T47D (cell line): Measurements from ENCODE around the gene OR10R2.
A peak's percentile ranks its signal among the peaks of the same experiment; 100 is the strongest.

ENCODE experiments used
- DNase-seq, 2 experiments: peaks; one replicate each; pipeline versions ENCODE4 v3.0.0 to v3.0.0-alpha.2; 2011 to 2012; ENCODE audit warnings: low read depth in 1 of 2, low spot score in 1 of 2
- JUND ChIP-seq: IDR thresholded peaks from 2 replicates; pipeline ENCODE4 v1.6.1; 2012; ENCODE audit warnings: low read depth
- in situ Hi-C: cut with HindIII; loops from 2 replicates; pipeline ENCODE4 v1.10.0; 2016; ENCODE audit warnings: low sequenced_read_pairs, low pct_unique_long_range_greater_than_20kb

Gene OR10R2

GRCh38 chr1:158496374-158496773 lies 24.4 kb downstream of the OR10R2 start:
- in situ Hi-C loops = no loop called here
- no peak for TF ChIP-seq JUND
- peak; percentile 16 to 61 for DNase-seq

DNA sequence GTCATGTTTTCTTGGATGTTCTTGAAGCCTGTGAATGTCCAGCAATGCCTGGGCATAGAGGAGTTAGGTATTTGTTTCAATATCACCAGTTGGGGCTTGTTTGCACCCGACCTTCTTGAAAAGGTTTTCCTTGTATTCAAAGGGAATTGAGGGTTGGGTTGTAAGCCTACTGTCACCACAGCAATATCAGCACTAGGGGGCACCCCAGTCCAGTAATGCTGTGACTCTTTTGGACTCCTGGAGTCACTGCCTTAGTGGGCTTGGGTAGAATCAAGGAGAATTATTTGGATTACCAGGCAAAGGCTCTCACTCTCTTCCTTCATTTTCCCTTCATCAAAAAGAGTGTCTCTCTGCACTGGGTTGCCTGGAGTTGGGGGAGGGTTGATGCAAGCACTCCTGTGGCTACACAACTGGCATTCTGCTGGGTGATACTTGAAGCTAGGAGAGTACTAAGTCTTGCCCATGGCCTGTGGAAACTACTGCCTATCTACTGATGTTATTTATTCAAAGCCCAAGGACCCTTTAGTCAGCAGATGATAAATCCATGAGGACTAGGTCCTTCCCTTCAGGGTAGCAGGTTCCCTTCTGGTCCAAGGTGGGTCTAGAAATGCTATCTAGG lies 34.5 kb downstream of the OR10R2 start:
- no peak for TF ChIP-seq JUND
- in situ Hi-C loops = no loop called here
- DNase-seq = peak in 1 of 2 experiments; percentile 63

DNA sequence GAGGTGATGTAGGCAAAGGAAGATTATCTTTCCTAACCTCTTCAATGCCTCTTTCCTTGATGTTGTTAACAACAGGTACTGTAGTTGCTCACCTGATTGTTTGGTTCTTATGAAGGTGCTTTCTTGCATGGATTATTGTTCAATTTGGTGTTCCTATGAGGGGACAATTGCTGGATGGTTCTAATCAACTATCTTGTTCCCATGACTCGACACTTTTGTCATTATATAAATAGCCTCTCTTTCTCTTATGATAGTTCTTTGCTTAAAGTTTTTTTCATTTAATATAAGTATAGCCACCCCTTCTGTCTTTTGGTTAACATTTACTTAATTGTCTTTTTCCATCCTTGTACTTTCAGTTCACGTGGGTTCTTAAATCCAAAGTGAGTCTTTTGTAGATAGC lies 35.5 kb downstream of the OR10R2 start:
- in situ Hi-C loops = no loop called here
- no peak for TF ChIP-seq JUND

DNA sequence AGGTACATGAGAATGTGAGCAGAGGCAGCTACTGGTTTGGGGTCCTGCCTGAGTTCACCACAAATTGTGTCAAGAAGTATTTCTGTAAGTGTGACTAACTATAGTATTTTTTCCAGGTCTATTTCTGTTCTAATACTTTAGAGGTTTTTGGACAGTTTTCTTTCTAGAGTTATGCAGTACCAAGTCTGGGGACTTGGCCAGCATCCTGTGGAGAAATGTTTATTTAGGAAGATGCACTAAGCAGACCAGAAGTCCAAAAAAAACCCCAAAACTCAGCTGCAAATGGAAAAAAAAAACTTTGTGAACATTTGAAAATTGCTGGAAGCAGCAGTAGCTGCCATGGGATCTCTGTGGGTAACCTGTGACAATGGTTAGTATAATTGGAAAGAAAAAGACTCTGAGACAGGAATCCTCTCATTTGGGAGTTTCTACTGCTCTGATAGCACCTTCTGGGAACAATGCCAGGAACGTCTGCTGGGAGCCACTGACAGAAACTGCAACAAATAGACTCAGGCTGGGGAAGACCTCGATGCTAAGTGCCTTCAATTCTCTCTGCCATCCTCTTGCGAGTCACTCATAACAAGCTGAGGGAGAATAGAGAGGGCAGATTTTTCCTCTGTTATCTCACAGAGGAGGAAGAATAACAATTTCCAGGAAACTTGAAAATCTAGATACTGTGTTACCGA lies 37.6 kb downstream of the OR10R2 start:
- in situ Hi-C loops = no loop called here
- DNase-seq = no peak
- no peak for TF ChIP-seq JUND

More for the DNA sequence above, 35.5 kb downstream of the OR10R2 start:
- no peak for DNase-seq

- in situ Hi-C loops = no loop called here
- DNase-seq = no peak
- TF ChIP-seq JUND = no peak
Measured at GRCh38 chr1:158516966-158517365, 44.9 kb downstream of the OR10R2 start.

- in situ Hi-C loops = no loop called here
- DNase-seq = no peak
- no peak for TF ChIP-seq JUND
Measured at GRCh38 chr1:158520021-158520420, 48.0 kb downstream of the OR10R2 start.

DNA sequence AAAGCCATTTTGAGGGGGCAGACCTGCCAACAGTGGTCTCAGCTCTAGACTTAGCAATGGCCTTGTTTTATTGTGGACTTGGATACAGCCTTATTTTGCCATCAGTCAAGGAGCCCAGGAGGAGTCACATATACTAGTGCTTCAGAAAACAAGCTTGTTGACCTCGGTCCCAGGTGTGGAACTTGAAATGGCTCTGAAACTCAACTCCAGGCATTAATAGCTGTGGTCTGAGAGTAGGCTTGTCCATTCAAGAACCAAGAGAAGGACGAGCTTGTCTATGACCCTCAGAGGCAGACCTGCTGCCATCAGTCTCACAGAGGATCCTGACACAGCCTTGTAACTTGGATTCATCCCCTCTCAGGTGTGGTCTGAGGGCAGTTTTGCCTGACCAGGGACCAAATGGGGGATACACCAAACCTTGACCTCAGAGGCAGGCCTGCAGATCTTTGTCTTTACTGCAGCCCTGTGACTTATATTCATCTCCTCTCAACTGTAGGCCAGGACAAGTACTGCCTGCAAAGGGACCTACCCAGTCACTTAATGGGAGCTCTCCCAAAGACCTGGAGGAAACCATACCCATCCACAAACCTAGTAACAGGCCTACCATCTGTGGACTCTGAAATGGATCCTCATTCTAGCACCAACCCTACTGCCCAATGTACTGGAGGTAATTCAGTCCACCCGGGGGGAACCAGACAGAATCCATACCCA lies 49.1 kb downstream of the OR10R2 start:
- in situ Hi-C loops = no loop called here
- TF ChIP-seq JUND = no peak
- no peak for DNase-seq

DNA sequence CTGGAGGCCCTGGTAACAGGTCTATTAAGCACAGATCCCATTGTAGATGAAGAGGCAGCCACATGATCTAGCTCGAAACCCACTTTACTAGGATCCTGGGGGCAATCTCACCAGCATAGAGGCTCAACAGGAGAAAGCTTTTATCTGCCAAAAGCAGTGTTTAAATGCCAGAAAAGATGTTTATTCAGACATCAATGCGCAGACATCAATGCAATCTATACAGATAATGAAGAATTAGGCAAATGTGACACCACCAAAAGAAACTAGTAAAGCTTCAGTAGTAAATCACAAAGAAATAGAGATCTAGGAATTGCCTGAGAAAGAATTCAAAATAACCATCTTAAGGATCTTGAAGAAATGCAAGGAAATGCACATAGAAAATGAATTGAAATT lies 49.6 kb downstream of the OR10R2 start:
- no peak for DNase-seq
- no peak for TF ChIP-seq JUND
- in situ Hi-C loops = no loop called here

DNA sequence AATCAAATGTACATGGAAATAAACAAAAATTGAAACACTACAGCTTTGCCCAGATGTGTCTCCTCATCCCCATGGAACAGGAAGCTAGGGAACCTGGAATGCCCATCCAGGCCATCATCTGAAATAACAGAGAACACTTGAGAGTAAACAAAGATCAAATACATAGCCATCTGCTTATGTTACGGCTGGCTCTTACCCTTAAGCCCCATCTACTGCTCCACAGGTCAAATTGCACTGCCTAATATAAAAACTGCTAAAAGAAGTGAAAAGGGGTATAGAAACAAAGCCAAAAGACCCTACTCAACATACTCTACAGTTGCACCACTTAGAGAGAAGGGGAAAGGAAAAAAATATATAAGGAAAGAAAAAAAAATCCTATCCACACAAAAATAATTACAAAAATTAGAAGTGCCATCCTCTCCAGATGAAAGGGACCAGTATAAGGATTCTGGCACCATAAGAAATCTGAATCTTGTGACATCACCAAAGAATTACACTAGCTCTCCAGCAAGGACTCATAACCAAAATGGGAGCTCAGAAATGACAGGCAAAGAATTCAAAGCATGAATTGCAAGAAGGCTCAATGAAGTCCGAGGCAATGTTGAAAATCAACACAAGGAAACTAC lies 55.3 kb downstream of the OR10R2 start:
- TF ChIP-seq JUND = no peak
- DNase-seq = no peak
- in situ Hi-C loops = no loop called here
